Activated T-cell treated with anti-CD3 and anti-CD28 coated beads for 24 hours (primary cell): Measurements from ENCODE around the gene CALML6.
"Not testable (repeated sequence)": the region's sequence is repeated elsewhere in the genome, so short reads cannot be mapped to it uniquely, and the experiment has no call there.

ENCODE experiments used
- DNase-seq: peaks from one replicate; pipeline ENCODE4 v3.0.0-alpha.2; 2020; ENCODE audit warnings: low read depth

CALML6 gene

DNA sequence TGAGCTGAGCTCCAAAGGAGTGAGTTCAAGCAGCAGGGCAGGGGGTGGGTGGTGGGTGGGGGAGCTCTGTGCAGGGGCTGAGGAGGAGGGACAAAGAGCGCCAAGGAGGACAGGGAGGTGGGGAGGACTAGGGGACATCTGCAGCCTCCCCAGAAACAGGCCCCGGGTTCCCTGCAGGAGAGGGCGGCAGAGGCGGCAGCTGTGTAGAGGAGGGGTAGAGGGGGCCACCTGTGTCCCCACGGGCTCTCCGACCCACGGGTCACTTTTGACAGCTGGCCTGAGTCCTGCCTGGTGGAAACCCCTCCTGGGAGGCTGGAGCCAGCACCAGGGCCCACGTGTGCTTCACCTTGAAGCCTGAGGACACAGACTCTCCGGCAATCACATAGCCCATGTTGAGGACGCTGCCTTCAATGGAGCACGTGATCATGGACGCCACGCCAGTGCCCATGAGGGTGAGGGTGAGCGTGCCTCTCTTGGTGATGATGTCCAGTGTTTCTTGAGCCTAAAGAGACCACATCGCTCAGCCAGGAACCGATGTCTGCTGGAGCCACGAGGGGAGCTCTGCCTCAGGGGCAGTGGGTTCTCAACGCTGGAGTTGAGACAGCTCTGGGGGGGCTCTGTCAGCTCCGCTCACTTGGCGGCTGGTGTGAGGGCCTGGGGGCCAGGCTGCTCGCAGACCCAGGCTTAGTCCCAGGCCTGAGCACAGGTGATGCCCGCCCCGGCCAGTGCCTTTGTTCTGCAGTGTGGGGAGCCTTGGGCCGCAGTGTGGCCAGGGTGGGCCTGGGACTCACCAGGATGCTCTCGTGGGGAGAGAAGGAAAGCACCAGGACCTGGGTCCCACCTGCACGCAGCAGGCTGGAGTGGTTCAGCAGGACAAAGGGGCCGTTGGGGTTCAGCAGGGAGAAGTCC is 10.6 kb downstream of the CALML6 start:
- DNase-seq, result no peak

DNA sequence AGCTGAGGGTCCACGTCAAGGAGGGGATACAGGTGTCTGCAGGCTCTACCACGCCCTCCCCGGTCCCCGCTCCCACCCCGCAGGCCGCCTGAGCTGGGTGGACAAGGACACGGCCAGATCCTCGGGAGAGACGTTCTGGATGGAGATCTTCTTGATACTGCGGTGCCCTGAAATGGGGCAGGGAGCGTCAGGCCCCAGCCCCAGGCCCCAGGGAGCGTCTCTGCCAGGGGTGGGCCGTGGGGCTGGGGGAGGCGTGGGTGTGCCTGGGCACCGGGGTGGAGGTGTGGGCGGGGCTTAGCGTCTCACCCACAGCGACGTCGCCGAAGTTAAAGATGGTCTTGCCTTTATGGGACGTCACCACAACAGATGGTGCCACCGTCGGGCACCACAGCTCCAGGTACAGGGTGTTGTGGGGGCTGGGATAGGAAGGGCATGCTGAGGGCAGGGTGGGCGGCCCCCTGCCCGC is 11.3 kb downstream of the CALML6 start:
- no peak for DNase-seq

DNA sequence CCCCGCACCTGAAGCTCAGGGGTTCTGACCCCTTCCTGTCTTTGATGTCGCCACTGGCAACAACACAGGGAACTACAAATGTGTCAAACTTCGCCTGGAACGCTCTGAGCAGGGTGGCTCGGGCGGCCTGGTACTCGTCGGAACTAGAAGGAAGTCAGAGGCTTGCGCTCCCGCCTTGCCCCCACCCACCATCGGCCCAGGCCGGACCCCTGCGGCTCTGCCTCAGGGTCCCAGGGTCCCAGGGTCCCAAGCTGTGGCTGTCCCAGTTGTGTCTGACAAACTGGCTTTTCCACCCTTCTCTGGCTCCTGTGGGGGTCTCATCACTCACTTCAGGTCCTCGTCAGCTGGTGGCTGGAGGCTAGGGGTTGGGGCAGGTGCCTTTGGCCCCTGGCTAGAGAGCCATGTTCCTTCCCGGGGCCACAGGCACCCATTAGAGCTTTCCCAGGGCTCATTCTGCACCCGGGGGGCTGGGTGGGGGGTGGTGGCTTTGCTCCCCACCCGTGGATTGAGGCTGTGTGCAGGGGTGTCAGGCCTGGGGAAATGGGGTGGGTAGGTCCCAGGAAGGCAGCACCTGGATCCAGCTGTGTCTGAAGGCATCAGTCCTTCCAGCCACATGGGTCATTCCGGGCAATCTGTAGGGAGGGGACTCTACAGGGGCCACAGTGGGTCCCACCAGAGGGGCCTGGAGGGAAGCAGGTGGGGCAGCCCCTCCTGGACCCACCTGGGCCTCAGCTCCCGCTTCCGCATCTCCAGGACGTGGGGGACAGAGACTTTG is 12.0 kb downstream of the CALML6 start:
- DNase-seq, result no peak

DNA sequence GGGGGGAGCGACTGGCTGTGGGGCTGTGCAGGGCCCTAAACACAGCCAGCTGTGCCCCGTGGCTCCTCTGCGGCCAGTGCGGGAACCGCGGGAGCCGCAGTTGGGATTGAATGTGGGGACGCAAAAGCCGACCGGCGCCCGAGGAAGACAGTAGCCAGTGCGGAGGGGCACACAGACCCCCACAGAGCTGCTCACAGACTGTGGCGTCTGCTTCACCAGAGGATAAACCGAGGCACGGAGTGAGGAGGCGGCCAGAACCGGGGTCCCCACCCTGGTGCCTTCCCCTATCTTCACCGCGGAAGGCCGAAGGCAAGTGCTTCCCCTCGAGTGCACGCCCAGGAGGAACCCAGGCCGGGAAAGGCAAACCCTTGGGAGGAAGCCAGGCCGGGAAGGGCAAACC is 12.7 kb downstream of the CALML6 start:
- no peak for DNase-seq

DNA sequence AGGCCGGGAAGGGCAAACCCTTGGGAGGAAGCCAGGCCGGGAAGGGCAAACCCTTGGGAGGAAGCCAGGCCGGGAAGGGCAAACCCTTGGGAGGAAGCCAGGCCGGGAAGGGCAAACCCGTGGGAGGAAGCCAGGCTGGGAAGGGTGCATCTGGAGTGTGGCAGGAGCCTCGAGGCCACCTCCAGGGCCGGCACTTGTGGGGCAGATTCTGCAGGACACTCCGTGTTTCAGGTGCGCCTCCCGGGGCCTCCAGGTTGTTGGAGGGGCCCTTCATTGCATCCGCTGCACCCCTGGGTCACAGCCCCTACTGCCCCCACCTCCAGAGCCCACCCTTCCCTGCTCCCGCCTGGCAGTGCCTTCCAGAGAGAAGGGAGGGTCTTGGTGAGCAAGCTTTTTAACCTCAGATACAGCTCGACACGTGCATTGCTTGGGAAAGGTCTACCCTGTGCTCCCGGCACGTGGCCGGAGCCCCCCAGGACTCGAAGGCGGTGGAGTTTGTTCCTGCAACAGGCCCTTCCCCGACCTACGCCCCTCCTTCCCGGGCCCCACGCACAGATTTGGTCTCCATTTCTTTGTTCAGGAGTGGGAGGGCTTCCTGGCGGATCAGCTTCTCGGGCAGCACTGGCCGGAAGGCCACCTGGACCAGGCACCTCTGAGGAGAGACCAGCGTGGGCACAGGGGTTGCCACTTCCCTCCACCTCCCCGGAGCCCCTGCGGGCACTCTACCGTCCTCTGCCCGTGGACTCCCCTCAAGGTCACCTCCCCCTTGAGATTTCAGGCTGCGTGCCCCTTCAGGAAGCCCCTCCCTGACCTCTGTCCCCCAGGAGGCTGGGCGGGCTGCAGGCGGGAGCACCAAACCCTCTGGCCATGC is 13.4 kb downstream of the CALML6 start:
- DNase-seq, result no peak

DNA sequence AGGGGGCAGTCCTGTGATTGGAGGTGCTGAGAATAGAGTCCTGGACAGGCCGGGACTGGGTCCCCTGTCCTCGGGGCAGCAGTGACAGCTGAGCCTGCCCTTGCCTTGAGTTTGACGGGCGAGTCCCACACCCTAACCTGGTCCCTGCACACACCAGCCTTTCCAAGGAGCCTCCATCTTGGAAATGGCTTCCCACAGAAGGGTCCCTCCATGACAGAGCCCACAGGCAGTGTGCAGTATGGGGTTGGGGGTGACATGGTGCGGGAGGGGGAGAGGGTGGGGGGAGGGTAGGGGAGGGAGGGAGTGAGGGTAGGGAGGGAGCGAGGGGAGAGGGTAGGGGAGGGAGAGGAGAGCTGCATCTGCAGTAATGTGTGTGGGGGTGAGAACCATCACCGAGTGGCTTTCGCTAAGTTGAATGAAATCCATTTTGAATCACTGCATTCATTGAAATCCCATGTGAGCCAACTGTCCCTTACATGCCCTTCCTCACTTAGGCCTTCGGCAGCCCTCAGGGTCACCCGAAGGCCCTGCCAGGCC is 14.1 kb downstream of the CALML6 start:
- no peak for DNase-seq

DNA sequence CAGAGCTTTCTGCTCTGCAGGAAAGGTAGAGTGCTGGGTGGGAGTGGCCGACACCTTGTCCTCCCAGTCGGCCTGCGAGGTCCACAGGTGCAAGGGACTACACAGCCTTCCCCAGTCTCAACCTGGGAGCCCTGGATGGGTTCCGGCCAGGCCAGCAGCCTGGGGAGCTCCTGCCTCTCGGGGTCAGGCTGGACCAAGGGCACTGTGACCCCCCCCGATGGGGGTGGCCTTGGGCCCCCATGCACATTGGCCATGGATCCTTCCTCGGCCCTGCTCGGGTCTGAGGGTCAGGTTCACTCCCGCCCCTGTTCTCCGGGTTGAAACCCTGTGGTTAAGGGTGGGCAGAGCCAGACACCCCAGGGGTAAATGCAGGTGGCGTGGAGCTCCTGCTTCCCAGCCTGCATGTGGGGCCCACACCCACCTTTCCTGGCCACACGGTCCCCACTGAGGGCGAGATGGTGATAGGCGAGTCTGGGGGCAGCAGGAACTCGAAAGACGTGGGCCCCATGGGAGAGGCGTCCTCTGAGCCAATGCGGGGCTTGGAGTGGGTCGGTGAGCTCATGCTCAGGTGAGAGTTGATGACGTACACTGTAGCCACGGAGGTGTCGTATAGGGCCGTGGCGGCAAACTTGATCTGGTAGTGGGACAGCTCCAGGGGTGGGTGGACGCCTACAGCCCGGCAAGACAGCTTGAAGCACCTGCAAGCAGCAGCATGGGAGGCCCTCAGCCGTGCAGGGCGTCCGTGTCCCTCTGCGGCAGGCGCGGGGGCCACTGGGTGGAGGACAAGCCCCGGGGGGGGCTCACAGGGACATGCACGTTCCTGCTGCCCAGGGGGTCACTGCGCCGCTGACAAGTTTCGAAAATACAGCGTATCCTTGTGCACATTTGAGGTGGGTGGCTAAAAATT is 14.8 kb downstream of the CALML6 start:
- DNase-seq, result no peak

DNA sequence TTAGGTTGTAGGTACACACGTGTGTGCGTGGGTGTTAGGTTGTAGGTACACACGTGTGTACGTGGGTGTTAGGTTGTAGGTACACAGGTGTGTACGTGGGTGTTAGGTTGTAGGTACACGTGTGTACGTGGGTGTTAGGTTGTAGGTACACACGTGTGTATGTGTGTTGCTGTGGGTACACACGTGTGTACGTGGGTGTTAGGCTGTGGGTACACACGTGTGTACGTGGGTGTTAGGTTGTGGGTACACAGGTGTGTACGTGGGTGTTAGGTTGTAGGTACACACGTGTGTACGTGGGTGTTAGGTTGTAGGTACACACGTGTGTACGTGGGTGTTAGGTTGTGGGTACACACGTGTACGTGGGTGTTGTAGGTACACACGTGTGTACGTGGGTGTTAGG is 19.8 kb downstream of the CALML6 start:
- not testable (repeated sequence) for DNase-seq

DNA sequence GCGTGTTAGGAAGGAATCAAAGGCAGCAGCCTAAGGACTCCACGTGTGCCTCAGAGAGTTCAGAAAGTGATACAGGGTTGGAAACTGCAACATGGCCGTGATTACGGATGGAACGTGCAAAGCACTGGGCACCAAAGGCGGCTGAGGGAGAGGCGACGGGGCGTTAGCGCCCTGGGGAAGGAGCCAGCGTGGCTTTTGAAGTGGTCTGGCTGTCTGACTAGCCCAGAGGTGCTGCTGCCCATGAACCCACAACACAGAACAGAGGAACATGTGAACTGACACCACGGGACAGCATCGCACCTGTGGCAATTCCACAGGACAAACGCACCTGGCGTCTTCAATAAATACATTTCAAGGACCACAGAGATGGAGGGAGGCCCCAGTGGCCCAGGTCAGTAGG is 22.0 kb downstream of the CALML6 start:
- DNase-seq, result no peak

DNA sequence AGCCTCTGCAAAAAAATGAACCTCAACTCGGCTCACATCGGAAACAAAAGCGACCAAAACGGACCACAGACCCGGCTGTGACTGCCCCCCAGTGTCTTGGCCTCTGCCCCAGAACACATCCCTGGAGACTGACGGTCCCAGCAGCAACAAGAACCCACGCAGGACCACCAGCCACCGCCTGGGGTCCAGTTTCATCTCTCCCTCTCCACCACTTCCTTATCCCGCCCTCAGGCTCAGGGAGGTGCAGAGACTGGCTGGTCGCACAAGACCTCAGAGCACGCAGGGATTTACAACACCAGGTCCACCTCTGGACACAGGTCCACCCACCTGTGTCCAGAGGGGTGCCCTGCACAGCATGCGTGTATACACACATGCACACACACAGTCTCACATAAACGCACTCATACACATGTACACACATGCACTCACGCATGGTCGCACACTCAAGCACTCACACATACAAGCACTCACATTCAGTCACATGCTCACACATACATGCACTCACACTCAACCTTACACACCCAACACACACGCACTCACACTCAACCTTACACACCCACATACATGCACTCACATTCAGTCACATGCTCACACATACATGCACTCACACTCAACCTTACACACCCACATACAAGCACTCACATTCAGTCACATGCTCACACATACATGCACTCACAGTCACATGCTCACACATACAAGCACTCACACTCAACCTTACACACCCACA is 22.7 kb downstream of the CALML6 start:
- no peak for DNase-seq

DNA sequence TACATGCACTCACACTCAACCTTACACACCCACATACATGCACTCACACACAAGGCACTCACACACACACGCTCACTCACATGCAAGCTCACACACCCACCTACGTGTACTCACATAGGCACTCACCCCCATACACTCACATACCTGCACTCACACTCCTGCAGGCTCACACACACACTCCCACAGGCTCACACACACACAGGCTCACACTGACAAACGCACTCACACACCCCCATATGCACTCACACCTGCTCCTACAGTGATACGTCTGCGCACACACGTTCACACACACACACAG is 23.2 kb downstream of the CALML6 start:
- DNase-seq, result no peak

DNA sequence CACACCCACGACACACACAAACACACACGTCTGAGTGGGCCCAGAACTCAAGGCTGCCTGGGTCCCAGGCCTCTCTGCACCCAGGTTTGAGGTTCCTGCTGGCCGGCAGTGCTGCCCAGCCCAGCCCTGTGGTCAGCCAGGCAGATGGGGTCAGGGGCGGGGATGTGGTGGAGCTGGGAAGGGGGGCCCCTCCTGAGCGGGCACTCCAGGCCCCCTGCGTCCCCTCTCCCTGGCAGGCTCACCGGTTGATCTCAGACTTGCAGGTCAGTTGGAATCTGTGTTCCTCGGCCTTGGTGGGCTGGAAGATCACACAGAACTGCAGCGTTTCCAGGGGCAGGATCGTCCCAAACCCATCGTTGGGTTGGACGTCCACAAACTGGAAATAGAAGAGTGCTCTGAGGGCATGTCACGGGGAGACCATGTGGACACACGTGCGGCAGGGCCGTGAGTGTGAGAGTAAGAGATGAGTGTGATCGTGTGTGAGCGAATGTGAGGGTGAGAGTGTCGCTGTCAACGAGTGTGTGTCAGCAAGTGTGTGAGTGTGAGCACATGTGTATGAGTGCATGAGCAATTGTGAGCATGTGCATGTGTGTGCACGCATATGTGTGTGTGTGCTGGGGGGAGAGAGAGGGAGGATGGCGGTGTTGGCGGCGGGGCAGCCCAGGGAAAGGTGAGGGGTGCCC is 23.7 kb downstream of the CALML6 start:
- DNase-seq, result no peak

DNA sequence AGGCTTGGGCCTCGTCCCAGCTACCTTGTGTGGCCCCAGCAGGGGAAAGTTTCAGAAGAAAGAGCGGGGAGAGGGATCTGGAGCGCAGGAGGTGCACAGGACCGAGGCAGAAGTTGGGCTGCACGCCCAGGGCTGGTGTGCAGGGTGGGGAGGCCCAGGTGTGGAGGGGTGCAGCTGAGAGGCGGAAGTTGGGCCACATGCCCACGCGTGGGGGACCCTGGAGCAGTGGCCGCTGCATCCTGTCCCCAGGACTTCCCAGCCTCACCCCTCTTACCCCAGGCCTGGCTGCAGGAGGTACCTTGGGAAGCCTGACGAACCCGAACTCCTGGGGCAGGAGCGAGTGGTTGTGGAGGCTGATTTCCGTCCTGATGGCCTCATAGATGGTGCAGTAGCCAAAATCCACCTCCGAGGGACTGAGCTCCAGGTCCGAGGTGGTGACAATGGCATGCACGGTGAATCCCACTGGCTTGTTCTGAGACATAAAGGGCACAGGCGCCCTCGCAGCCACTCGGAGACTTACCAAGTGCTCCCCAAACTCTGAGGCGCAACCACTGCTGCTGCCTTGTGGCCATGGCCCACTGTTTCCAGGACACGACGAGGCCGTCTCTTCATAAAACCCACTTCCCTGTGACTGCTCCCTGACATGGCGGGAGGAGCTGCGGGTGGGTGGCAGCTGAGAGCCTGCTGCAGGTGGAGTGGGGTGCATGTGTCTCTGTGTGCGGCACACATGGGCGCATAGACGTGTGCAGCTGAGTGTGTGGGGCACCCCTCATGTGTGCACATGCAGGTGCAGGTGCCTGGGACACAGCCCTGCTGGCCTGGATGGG is 24.4 kb downstream of the CALML6 start:
- DNase-seq, result no peak

DNA sequence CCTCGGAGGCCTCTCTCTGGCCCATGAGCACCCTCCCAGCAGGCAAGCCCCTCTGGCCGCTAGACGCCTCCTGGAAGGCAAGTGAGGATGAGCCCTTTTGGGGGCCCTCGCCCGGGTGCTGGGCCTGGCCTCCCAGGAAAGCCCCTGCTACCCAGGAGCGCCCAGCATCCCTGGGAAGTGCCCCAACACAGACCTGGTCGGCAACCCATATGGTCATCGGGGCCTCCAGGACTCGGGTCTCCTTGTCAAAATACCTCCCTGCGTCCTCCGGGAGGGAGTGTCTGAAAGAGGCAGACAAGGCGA is 25.0 kb downstream of the CALML6 start:
- DNase-seq, result no peak

DNA sequence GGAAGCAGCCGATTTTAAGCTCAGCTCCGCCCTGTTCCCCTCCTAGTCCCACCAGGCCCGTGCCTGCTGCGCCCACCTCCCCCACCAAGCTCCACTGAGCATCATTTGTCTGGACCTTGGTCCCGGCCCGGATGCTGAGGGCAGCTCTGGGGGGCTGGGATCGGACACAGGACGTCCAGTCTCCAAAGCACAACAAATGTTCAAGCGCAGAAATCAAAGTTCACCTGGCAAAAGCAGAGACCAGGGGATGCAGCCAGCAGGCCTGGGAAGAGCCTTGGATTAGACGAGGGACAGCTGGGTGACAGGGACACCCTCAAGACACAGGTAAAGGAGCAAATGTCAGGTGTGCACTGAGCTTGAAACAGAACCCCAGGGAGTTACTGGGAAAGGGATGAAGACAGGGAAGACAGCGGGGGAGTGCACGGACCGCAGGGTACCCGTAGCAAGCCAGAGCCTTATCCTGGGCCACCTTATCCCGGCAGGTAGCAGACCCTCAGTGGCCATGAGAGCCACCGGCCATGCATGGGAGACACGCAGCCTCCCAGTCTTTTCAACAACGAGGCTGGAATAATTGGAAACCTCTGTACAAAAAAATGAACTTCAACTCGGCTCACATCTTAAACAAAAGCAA is 26.3 kb downstream of the CALML6 start:
- DNase-seq, result no peak

DNA sequence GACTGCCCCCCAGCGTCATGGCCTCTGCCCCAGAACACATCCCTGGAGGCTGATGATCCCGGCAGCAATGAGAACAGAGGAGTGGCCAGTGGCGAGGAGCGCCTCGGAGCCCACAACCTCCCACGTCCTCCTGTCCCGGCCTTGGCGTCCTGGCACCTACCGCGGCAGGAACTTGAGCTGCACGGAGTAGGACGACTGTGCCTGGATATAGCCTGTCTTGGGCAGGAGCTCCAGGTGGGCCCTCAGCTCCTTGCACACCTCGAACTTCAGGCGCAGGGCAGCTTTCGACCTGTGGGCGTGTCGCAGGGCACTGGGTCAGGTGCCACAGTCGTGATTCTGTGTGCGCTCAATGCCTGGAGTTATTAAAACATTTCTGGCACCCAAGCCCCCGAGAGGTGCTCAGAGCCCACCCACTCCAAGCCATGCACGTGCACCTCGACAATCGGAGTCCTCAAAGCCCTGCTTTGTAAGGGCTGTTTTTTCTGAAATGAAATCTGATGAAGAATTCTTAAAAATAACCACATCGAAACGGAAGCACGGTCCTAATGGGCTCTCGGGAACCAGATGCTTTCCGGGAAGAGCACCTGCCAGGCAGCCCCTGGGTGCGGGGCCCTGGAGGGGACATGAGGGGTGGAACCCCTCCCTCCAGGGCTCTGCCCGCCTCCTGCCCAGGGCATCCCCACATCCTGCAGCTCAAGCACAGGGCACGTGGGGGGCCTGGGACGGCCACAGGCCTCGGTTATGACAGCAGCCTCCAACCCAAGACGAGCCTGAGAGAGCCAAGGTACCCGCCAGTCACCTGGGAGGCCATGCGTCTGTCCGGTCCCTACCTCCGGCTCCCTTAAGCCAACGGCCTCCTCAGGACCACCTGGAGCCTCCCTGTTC is 27.1 kb downstream of the CALML6 start:
- DNase-seq, result no peak
